Eye (tissue), 1 donor: ENCODE results near the gene TPO.
"Not testable (repeated sequence)": the region's sequence is repeated elsewhere in the genome, so short reads cannot be mapped to it uniquely, and the experiment has no call there.

ENCODE experiments used
- DNase-seq: peaks from one replicate; pipeline ENCODE4 v3.0.0-alpha.2; 2015

The TPO gene

DNA sequence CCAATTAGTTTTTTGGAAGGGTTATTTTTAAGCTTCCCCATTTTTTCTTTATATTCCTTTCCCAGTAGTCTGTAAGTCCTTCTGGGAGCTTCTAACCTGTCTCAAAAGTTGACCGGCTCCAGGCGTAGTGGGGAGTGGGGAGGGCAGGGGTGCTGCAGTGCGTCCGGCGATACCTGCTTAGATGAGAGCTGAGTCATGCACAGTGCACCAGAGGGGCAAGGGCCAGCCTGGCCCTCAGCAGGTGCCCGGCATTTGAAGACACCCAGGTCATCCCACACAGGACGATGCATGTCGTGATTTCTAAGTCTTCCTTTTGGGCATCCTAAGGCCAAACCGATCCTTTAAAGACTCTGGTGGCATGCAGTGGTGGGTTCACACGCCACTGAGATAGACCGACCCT is 73.4 kb downstream of the TPO start:
- DNase-seq = no peak

DNA sequence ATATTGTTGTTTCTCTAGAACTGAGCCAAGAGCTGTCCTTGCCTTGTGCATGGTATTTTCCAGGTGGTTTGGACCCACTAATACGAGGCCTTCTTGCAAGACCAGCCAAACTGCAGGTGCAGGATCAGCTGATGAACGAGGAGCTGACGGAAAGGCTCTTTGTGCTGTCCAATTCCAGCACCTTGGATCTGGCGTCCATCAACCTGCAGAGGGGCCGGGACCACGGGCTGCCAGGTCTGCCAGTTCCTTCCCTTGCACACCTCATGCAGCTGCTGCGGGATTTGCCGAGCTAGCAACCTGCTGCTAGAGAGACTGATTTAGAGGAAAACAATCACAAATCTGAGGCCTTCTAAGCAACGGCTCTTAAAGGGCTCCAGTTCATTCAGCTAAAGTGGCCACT is 74.5 kb downstream of the TPO start:
- no peak for DNase-seq

DNA sequence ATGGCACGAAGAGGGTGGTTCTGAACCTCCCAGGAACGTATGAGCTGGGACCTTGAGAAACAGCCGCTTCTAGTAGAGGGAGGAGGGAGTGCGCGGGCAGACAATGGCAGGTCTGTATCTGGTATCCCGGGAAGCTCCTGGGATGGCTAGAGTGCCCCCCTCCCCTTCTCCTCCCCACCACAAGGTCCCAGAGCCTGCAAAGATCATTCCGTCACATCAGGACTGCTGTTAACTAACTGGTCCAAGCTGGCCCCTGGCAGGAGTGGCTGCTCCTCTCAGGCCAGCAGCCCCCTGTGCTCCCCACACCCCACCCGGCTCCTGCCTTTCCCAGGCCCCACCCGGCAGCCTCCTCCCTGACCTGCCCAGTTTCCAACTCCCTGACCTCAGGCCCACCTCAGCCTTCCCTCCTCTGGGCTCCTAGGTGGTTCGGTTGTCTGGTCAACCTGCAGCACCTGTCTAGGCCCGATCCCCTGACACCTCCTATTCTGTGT is 75.0 kb downstream of the TPO start:
- no peak for DNase-seq

DNA sequence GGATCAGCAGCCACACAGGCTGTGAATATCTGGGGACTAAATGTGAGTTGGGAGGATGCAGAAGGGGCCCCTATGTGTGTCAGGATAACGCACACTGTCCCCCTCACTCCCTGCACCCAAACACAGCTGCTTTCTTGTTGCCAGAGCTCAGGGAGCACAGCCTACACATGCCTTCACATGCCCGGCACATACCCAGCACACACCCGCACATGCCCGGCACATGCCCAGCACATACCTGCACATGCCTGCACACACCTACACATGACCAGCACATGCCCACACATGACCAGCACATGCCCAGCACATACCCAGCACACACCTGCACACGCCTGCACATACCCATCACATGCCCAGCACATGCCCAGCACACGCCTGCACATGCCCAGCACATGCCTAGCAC is 75.6 kb downstream of the TPO start:
- no peak for DNase-seq

DNA sequence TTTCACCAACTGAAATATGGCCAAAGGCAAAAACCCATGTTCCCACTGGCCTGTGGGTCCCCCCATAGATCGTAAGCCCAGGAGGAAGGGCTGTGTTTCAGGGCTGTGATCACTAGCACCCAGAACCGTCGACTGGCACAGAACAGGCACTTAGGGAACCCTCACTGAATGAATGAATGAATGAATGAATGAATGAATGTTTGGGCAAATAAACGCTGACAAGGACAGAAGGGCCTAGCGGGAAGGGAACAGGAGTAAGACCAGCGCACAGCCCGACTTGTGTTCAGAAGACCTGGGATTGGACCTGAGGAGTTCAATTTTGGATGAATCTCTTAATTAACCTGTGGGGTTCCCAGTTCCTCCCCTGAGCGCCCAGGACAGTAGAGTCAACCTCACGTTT is 76.2 kb downstream of the TPO start:
- DNase-seq = no peak

DNA sequence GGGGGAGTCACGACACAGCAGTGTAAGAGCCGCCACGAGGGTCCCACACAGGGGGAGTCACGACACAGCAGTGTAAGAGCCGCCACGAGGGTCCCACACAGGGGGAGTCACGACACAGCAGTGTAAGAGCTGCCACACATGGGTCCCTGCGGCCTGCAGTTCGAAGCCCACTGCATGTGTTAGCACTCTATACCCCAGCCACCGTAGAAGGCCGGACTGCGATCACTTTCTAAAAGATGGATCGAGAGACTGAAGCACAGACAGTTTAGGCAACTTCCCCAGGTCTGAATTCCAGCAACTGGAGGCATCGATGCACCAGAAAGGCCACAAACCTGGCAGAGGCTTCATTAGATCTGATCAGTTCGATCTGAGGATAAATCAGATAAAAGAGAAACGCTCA is 77.1 kb downstream of the TPO start:
- not testable (repeated sequence) for DNase-seq

DNA sequence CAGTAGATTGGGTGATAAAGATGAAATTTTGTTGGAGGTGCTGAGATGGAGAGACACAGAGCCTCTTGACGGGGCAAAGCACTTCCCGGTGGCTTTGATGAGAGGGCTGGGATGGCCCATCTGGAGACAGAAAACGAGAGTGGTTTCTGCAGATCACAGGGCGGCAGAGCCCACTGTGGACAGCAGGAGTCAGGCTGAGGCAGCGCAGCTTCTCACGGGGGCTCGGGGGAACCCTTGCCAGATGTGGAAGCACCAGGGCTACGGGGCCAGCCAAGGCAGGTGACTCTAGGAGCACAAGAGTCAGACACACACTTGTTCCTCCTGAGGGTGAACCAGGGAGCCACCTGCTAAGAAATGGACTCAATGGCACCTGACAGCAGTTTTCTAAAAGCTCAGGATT is 78.5 kb downstream of the TPO start:
- DNase-seq = no peak

DNA sequence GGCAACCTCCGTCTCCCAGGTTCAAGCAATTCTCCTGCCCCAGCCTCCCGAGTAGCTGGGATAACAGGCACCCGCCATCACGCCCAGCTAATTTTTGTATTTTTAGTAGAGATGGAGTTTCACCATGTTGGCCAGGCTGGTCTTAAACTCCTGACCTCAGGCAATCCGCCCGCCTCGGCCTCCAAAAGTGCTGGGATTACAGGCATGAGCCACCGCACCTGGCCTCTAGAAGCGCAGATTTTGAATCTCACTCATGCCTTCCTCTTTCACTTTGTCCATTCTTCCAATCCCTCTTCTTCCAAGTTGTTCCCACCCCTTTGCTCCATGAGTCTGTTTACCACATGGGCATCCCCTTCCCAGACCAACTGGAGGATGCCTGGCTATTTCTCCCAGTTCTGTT is 79.0 kb downstream of the TPO start:
- DNase-seq = not testable (repeated sequence)

DNA sequence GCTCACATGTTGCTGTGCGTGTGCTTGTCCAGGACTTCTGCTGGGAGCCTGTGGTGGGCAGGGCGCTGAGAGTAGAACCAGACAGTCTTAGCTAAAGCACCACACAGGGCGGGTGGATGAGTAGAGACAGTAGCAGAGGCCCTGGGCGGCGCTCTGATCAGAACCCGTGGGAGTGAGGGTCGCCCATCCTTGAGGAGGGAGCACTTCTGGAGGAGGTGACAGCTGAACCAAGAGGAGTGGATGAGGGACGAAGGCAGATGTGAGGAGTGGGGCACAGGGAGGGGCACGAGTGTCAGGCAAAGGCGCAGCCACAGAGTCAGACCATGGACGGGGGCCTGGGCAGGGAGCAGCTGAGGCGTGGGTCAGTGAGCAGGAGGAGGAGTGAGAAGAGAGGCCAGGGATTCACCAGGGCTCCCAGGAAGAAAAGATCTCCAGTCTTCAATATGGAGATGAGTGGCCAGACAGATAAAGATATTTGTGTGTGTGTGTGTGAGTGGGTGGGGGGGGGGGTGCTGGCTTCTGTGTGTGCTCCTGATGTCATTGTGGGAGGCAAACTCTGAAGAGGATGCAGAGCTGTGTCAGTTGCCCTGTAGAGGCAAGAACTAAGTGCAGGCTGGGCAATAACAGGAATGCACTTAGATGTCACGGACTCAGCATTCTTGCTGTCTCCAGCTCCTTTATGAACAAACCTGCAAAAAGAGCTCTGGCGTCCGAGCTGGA is 79.6 kb downstream of the TPO start:
- no peak for DNase-seq

DNA sequence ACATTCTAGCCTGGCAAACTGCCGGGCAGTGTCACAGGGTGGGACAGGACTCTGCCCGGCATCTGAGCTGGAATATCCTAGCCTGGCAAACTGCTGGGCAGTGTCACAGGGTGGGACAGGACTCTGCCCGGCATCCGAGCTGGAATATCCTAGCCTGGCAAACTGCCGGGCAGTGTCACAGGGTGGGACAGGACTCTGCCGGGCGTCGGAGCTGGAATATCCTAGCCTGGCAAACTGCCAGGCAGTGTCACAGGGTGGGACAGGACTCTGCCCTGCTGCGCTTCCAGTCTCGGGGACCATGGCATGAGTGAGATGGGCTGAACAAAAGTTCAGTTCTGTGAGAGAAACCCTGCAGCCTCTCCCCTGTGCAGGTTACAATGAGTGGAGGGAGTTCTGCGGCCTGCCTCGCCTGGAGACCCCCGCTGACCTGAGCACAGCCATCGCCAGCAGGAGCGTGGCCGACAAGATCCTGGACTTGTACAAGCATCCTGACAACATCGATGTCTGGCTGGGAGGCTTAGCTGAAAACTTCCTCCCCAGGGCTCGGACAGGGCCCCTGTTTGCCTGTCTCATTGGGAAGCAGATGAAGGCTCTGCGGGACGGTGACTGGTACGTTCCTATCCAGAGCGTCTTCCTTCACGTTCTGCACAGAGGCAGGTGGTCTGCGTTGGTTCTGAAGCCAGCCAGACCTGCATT is 80.3 kb downstream of the TPO start:
- DNase-seq = no peak

DNA sequence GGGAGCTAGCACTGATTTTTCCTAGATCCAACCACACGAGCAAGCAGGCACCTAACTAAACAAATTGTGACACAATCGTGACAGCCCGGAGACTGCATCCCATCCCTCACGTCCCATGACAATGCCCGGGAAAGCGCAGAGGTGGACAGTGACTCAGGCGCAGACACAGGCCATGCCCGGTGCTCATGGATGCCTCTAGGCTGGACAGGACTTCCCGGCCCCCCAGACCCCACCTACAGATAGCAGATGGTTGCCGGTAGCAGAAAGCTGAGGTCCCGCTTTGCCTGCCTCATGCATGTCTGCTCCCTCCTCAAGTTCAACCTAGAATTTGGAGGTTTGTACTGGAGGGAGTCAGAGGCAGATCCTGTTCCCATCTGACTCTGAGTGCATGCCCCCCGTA is 81.0 kb downstream of the TPO start:
- DNase-seq = no peak

DNA sequence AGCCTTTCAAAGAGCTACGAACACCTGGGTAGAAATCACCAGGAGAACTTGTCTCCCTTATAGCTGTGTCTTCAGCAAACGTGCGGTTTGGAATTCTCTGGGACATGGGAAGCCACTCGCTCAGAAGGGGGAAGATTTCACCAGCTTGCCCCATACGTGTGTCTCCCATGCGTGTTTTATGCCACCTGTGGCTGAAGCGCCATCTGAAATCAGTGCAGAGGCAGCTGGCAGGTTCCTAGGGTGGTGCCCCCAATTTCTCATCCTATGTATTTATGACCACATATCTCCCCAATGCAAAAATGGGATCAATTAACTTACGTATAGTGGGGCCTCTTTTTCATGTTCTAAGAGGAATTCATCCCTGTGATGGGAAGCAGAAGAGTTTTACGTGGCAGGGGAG is 81.6 kb downstream of the TPO start:
- DNase-seq = no peak

DNA sequence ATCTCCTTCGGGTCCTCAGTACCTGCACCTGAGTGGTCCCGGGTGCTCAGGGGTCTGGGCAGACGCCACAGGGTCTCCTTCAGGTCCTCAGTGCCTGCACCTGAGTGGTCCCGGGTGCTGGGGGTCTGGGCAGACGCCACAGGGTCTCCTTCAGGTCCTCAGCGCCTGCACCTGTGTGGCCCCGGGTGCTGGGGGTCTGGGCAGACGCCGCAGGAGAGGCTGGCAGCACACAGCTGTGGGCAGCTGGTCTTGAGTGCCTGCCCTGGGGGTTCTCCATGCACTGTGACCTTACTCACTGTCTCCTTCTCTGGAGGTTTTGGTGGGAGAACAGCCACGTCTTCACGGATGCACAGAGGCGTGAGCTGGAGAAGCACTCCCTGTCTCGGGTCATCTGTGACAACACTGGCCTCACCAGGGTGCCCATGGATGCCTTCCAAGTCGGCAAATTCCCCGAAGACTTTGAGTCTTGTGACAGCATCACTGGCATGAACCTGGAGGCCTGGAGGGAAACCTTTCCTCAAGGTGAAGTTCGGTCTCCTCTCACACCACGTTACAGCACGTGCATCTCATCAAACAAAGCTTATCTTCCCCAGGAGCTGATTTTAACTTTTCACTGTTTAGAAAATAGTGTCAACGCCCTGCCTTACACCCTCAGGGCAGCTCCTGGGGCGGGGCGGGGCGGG is 82.6 kb downstream of the TPO start:
- DNase-seq = no peak

DNA sequence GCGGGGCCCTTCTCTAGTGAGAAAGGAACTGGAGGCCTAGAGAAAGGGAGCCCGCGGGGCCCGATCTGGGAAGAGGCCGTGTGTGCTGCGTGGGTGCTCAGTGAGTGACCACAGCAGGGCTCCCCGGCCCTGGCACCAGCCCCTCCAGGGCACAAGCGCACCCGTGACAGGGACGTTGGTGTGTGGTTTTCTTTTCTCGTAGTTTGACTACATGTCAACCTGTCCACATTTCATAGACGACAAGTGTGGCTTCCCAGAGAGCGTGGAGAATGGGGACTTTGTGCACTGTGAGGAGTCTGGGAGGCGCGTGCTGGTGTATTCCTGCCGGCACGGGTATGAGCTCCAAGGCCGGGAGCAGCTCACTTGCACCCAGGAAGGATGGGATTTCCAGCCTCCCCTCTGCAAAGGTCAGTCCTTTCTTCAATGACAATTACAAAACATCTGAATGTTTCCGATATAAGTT is 83.1 kb downstream of the TPO start:
- DNase-seq = no peak

DNA sequence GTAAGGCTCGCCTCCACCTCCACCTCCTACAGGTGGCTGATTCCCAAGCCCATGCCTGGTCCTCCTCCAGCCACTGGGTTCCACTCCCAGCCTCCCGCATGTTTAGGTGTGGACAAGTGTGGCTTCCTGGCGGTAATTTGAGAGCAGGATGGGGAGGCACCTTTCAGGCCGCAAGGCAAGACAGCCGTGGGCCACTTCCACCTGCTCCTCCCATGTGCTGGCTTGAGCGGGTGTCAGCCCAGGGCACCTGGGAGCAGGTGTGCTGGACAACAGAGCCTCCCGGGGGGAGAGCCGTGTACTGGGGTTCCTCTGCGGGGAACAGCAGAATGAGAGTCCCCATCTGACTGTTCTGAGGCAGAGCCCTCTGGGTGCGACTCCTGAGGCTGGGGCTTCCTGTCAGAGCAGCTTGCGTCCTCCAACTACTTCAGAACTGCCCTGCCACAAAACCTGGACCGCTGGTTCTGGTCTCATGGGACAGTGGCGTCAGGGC is 83.9 kb downstream of the TPO start:
- no peak for DNase-seq

DNA sequence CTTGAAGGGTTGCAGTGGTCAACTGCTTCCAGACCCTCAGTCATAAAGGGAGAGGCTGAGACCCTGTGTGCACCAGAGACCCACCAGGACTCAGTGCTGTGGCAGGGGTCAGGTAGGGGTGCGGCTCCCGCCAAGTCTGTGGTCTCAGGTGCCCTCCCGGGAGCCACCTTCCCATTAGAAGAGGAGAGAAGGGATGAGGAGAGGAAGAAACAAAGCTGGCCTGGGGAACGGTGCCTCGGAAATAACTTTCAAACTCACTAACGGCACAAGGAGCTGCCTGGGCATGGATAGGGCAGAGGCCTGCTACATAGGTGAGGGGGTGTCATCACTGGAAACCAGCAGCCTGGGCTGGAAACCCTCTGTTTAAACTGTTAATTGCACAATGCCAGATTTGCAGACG is 84.9 kb downstream of the TPO start:
- no peak for DNase-seq

DNA sequence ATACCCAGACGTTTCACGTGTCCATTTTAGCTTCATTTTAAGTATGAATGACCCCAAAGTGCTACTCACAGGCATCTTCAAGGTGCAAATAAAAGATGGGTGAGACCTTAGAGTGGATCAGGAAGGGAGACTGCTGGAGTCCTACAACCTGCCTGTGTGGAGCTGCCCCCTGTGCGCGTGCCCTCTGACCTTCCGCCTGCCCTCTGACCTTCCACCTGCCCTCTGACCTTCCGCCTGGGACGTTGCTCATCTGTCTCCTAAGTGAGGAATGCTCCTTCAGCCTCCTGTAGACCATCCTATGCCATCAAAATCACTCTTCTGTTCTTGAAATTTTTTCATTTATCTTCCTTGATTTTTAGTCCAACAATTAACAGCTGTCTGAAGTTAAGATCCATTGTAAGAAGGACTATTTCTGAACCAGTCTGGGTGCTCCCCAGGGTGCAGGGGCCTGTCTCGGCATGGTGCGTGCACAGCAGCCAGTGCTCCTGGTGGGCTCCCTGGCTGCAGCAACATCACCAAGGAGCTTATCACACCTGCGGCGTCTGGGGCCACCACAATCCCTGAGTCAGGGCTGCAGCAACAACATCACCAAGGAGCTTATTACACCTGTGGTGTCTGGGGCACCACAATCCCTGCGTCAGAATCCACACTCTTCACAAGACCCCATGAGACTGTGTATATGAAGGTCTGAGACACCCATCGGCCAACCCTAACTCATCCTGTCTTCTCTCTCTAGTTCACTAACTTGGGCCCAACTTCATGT is 86.0 kb downstream of the TPO start:
- no peak for DNase-seq

DNA sequence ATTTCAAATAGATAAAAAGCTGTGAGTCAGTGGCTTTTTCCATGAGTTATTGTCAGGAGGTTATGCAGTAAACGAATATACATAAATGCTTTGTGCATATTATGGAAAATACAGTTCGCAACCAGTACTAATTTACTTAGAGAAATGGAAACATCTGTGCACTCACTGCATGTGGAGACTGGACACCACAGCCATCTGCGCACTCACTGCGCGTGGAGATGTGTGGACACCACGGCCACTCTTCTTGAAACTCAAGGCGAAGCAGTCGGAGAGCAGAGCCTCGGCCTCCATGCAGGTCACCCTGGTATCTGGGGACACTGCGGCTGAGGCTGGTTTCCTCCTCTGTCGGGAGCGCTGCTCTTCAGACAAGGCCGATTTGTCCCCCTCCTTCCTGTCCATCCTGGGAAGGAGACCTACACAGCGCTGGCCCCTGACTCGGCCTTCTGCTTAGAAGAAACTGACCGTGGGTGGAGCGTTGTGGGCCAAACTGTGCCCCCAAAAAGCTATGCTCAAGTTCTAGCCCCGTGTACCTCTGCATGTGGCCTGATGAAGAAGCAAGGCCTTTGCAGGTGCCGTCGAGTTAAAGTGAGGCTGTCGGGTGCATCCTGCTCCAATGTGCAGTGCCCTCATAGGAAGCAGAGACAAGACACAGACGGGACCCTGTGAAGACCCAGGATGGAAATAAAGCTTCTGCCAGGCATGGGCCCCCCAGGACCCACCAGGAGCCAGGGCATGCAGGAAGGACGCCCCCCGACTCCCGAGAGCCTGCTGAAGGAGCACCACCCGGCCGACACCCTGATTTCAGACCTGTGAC is 88.0 kb downstream of the TPO start:
- DNase-seq = no peak

DNA sequence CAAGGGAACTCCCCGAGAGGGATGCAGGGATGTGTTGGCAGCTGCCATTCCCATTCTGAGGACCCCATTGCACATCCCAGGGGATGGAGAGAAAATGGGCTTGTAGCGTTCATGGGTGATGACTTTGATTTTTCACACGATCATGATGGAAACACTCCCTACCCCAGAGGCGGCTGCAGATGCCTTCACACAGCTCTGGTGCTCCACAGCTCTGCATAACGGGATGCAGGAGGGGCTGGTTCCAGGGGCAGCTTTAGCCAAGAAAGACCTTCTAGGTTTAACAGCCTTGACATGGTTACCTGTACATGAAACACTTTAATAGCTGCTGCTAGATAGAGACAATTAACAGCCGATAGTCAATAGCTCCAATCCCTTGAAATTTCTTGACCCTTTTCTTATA is 88.7 kb downstream of the TPO start:
- DNase-seq = no peak

DNA sequence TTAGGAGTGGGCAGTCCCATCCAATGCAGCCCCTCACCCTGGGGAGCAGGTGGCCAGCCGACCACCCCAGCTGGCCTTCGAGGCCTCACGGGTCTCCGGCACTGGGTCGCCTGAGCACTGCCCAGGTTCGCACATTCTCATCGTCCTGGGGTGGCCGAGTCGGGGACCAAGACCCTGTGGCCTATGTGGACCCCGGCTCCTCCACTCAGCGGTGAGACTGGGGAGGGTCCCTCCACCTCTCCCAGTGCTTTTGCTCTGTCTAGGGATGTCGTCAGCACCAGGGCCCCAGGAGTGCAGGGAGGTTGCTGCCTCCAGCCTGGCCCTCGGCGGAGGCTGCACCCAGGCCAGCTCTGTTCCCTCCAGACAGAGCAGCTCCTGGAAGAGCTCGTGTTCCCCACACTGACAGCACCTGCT is 89.6 kb downstream of the TPO start:
- no peak for DNase-seq

DNA sequence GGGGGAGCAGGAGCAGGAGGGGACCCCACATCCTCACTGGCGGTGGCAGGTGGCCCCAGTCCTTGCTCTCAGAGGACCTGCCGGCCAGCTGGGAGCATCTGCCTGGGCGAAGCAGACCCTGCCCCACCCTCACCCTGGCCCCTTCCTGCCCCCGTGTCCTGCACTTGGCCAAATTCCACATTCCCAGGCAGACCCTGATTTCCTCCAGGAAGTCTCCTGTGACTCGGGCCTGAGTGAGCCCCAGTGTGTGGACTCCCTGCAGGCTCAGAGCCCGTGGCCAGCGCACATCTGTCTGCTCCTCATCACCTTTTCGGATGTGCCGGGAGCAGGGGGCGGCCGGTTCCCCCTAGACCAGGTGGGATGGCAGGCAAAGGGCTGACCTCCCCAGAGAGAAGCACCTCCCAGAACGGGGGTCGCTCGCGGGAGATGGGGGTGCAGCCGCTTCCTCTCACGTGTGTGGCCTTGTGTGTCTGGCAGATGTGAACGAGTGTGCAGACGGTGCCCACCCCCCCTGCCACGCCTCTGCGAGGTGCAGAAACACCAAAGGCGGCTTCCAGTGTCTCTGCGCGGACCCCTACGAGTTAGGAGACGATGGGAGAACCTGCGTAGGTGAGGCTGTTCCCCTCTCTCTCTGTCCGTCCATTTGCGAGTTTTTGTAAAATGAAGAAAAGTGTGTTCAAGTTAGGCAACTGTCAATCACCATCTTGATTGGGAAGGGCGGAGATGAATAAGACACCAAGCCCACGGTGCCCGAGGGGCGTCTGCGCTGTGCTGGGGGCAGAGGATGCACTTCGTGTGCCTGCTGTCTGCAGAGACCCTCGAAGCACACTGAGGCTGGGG is 90.4 kb downstream of the TPO start:
- no peak for DNase-seq
